ENCODE data around the gene DENND4C.

- TF ChIP-seq CTCF (IDR thresholded peaks at IDR 0.05), result no peak
- TF ChIP-seq POLR2A (IDR thresholded peaks at IDR 0.05), result no peak
Observed at GRCh38 chr9:19397845-19398244, 167.4 kb downstream of the DENND4C start.

Measured in vagina (tissue), 2 donors.